Measurements from ENCODE around the gene SPATA24. TPM values are rescaled to one million over a fixed set of nuclear protein-coding genes. Genes with fewer than 3 reads are reported as not detected.

SPATA24 gene
- total and polyA plus RNA-seq, 2 experiments from 2014 or later: 16.0 to 20.6 TPM

DNA sequence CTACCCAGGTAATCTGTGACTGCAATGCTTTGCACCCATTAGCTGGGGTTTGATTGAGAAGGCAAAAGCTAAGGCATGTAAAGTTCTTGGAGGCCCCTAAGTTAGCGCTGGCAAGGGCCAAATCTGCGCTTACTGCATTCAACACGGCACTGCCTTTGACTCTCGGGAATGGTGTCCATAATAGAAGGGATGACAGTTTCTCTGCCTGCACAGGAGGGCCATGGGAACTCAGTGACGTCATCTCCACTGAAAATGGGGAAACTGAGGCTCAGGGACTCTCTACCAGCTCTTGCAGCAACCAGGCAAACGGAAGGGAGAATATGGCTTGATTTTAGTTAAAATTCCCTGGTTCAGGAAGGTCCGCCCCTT lies 487 bp downstream of the SPATA24 start (continued):
- TF ChIP-seq, protein P1, sequence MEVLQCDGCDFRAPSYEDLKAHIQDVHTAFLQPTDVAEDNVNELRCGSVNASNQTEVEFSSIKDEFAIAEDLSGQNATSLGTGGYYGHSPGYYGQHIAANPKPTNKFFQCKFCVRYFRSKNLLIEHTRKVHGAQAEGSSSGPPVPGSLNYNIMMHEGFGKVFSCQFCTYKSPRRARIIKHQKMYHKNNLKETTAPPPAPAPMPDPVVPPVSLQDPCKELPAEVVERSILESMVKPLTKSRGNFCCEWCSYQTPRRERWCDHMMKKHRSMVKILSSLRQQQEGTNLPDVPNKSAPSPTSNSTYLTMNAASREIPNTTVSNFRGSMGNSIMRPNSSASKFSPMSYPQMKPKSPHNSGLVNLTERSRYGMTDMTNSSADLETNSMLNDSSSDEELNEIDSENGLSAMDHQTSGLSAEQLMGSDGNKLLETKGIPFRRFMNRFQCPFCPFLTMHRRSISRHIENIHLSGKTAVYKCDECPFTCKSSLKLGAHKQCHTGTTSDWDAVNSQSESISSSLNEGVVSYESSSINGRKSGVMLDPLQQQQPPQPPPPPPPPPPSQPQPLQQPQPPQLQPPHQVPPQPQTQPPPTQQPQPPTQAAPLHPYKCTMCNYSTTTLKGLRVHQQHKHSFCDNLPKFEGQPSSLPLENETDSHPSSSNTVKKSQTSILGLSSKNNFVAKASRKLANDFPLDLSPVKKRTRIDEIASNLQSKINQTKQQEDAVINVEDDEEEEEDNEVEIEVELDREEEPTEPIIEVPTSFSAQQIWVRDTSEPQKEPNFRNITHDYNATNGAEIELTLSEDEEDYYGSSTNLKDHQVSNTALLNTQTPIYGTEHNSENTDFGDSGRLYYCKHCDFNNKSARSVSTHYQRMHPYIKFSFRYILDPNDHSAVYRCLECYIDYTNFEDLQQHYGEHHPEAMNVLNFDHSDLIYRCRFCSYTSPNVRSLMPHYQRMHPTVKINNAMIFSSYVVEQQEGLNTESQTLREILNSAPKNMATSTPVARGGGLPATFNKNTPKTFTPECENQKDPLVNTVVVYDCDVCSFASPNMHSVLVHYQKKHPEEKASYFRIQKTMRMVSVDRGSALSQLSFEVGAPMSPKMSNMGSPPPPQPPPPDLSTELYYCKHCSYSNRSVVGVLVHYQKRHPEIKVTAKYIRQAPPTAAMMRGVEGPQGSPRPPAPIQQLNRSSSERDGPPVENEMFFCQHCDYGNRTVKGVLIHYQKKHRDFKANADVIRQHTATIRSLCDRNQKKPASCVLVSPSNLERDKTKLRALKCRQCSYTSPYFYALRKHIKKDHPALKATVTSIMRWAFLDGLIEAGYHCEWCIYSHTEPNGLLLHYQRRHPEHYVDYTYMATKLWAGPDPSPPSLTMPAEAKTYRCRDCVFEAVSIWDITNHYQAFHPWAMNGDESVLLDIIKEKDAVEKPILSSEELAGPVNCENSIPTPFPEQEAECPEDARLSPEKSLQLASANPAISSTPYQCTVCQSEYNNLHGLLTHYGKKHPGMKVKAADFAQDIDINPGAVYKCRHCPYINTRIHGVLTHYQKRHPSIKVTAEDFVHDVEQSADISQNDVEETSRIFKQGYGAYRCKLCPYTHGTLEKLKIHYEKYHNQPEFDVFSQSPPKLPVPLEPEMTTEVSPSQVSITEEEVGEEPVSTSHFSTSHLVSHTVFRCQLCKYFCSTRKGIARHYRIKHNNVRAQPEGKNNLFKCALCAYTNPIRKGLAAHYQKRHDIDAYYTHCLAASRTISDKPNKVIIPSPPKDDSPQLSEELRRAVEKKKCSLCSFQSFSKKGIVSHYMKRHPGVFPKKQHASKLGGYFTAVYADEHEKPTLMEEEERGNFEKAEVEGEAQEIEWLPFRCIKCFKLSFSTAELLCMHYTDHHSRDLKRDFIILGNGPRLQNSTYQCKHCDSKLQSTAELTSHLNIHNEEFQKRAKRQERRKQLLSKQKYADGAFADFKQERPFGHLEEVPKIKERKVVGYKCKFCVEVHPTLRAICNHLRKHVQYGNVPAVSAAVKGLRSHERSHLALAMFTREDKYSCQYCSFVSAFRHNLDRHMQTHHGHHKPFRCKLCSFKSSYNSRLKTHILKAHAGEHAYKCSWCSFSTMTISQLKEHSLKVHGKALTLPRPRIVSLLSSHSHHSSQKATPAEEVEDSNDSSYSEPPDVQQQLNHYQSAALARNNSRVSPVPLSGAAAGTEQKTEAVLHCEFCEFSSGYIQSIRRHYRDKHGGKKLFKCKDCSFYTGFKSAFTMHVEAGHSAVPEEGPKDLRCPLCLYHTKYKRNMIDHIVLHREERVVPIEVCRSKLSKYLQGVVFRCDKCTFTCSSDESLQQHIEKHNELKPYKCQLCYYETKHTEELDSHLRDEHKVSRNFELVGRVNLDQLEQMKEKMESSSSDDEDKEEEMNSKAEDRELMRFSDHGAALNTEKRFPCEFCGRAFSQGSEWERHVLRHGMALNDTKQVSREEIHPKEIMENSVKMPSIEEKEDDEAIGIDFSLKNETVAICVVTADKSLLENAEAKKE (CRISPR knock-in tag; IDR thresholded peaks at IDR 0.05): no peak
- TF ChIP-seq, protein P2, sequence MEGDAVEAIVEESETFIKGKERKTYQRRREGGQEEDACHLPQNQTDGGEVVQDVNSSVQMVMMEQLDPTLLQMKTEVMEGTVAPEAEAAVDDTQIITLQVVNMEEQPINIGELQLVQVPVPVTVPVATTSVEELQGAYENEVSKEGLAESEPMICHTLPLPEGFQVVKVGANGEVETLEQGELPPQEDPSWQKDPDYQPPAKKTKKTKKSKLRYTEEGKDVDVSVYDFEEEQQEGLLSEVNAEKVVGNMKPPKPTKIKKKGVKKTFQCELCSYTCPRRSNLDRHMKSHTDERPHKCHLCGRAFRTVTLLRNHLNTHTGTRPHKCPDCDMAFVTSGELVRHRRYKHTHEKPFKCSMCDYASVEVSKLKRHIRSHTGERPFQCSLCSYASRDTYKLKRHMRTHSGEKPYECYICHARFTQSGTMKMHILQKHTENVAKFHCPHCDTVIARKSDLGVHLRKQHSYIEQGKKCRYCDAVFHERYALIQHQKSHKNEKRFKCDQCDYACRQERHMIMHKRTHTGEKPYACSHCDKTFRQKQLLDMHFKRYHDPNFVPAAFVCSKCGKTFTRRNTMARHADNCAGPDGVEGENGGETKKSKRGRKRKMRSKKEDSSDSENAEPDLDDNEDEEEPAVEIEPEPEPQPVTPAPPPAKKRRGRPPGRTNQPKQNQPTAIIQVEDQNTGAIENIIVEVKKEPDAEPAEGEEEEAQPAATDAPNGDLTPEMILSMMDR (conservative IDR thresholded peaks at IDR 0.05; ENCODE audit: low read depth in 2 of 2): no peak
- TF ChIP-seq EZH2 (IDR thresholded peaks at IDR 0.05; ENCODE audit: low read depth, unreplicated experiment) (no peak), CREB1 (CRISPR knock-in tag; IDR thresholded peaks at IDR 0.05; ENCODE audit: low read depth) (no peak), NANOG (IDR thresholded peaks at IDR 0.05; ENCODE audit: borderline replicate concordance) (no peak), ZNF331 (CRISPR knock-in tag; IDR thresholded peaks at IDR 0.05; ENCODE audit: low read depth) (no peak)
- TF ChIP-seq, protein P3, sequence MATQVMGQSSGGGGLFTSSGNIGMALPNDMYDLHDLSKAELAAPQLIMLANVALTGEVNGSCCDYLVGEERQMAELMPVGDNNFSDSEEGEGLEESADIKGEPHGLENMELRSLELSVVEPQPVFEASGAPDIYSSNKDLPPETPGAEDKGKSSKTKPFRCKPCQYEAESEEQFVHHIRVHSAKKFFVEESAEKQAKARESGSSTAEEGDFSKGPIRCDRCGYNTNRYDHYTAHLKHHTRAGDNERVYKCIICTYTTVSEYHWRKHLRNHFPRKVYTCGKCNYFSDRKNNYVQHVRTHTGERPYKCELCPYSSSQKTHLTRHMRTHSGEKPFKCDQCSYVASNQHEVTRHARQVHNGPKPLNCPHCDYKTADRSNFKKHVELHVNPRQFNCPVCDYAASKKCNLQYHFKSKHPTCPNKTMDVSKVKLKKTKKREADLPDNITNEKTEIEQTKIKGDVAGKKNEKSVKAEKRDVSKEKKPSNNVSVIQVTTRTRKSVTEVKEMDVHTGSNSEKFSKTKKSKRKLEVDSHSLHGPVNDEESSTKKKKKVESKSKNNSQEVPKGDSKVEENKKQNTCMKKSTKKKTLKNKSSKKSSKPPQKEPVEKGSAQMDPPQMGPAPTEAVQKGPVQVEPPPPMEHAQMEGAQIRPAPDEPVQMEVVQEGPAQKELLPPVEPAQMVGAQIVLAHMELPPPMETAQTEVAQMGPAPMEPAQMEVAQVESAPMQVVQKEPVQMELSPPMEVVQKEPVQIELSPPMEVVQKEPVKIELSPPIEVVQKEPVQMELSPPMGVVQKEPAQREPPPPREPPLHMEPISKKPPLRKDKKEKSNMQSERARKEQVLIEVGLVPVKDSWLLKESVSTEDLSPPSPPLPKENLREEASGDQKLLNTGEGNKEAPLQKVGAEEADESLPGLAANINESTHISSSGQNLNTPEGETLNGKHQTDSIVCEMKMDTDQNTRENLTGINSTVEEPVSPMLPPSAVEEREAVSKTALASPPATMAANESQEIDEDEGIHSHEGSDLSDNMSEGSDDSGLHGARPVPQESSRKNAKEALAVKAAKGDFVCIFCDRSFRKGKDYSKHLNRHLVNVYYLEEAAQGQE (IDR thresholded peaks at IDR 0.05; ENCODE audit: unreplicated experiment): no peak

Data from GM23338 (cell line).